ENCODE data around the gene MFF. TPM values are rescaled to one million over a fixed set of nuclear protein-coding genes. Genes with fewer than 3 reads are reported as not detected.
A peak's percentile ranks its signal among the peaks of the same experiment; 100 is the strongest.

The MFF gene
- polyA plus RNA-seq, 3 donors = 39.4 to 100 (median 91.7) TPM

- TF ChIP-seq CTCF (IDR thresholded peaks at IDR 0.05) = no peak
Observed at GRCh38 chr2:227373389-227373788, 48.3 kb downstream of the MFF start.

DNA sequence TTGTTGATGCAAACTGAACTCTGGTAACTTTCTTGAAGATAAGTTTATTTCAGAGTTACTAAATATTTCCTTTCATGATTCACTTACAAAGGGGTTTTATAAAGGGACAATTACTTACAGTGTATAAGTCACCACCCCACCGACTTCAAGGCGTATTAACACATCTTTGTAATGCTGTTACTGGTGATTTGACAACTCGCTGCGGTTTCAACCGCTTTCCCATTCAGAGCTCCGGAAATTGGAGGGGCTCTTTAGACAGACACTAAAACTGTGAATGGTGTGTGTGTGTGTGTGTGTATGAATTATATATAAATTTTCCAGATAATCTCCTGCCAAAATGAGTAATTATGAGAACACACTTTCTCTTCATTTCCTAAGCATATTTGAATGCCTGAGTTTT lies 49.1 kb downstream of the MFF start:
- Histone ChIP-seq H3K27ac (ENCODE audit: low read depth in 1 of 2, low read length in 2 of 2) (no peak overlapping the region), H3K9ac (ENCODE audit: insufficient read depth, low read length, poor library complexity, severe bottlenecking) (no peak overlapping the region), H4K20me1 (ENCODE audit: insufficient read depth, low read length) (no peaks in the 10 kb centered on the region), H3K4me1 (ENCODE audit: control insufficient read depth in 1 of 2, insufficient read depth in 2 of 2, low read length in 2 of 2) (peaks cover 30 to 56% of the 10 kb centered on the region in 2 donors), H3K9me3 (replicated peaks in 1 of 2; ENCODE audit: control insufficient read depth in 1 of 2, insufficient read depth in 1 of 2, low read length in 2 of 2) (no peaks in the 10 kb centered on the region), H2AFZ (ENCODE audit: insufficient read depth, low read depth, low read length, poor library complexity, severe bottlenecking) (no peak overlapping the region), H3K27me3 (ENCODE audit: control insufficient read depth in 2 of 2, insufficient read depth in 2 of 2, low read length in 2 of 2) (no peaks in the 10 kb centered on the region), H3K4me2 (replicated peaks; ENCODE audit: extremely low read depth, low read length, poor library complexity, severe bottlenecking) (no peak overlapping the region), H3K79me2 (ENCODE audit: insufficient read depth, low read length) (no peaks in the 10 kb centered on the region), H3K36me3 (replicated peaks in 1 of 2; ENCODE audit: control insufficient read depth in 1 of 2, insufficient read depth in 2 of 2, low read length in 2 of 2) (no peaks in the 10 kb centered on the region), H3K4me3 (replicated peaks in 1 of 3; ENCODE audit: low read depth in 2 of 3, low read length in 3 of 3) (no peak overlapping the region)
- 80% methylated on average over 1 of the region's 6 CpGs for WGBS (ENCODE audit: insufficient coverage)
- Mint-ChIP-seq H3K27ac (peak overlapping the region in 6 of 7 donors; percentile 13 to 83 (median 64)), H3K4me3 (no peak overlapping the region), H3K36me3 (peaks cover 0 to 4% of the 10 kb centered on the region in 2 donors), H3K4me1 (peaks cover 53% of the 10 kb centered on the region), H3K9me3 (peaks cover 0 to 2% (median 0%) of the 10 kb centered on the region in 7 donors), H3K27me3 (ENCODE audit: low read depth in 3 of 3) (peaks cover 0 to 1% (median 0%) of the 10 kb centered on the region in 3 donors)
- peak; percentile 53 to 70 (median 59) for DNase-seq
- intact Hi-C loops (cut with micrococcal nuclease) = loop anchor here (5.0 kb wide), 3 partner anchors 33 to 443 kb away; partner anchors contain the start of gene MFF (in 1 of the 2)
- TF ChIP-seq CTCF (IDR thresholded peaks at IDR 0.05) = no peak

More at GRCh38 chr2:227373389-227373788, 48.3 kb downstream of the MFF start:
- intact Hi-C loops (cut with micrococcal nuclease) = loop anchor here (5.0 kb wide), 3 partner anchors 34 to 444 kb away; partner anchors contain the start of gene MFF (in 1 of the 2)
- H3K27ac Mint-ChIP-seq = peak overlapping the region in 4 of 7 donors; percentile 45 to 99 (median 64)
- Histone ChIP-seq H3K27me3 (ENCODE audit: control insufficient read depth in 2 of 2, insufficient read depth in 2 of 2, low read length in 2 of 2) (no peaks in the 10 kb centered on the region), H4K20me1 (ENCODE audit: insufficient read depth, low read length) (no peaks in the 10 kb centered on the region), H3K9me3 (replicated peaks in 1 of 2; ENCODE audit: control insufficient read depth in 1 of 2, insufficient read depth in 1 of 2, low read length in 2 of 2) (no peaks in the 10 kb centered on the region), H3K36me3 (replicated peaks in 1 of 2; ENCODE audit: control insufficient read depth in 1 of 2, insufficient read depth in 2 of 2, low read length in 2 of 2) (no peaks in the 10 kb centered on the region), H3K27ac (ENCODE audit: low read depth in 1 of 2, low read length in 2 of 2) (no peak overlapping the region), H3K9ac (ENCODE audit: insufficient read depth, low read length, poor library complexity, severe bottlenecking) (no peak overlapping the region), H2AFZ (ENCODE audit: insufficient read depth, low read depth, low read length, poor library complexity, severe bottlenecking) (no peak overlapping the region), H3K79me2 (ENCODE audit: insufficient read depth, low read length) (no peaks in the 10 kb centered on the region), H3K4me3 (replicated peaks in 1 of 3; ENCODE audit: low read depth in 2 of 3, low read length in 3 of 3) (no peak overlapping the region), H3K4me2 (replicated peaks; ENCODE audit: extremely low read depth, low read length, poor library complexity, severe bottlenecking) (no peak overlapping the region), H3K4me1 (ENCODE audit: control insufficient read depth in 1 of 2, insufficient read depth in 2 of 2, low read length in 2 of 2) (peaks cover 36 to 64% of the 10 kb centered on the region in 2 donors)
- peaks cover 0 to 2% (median 0%) of the 10 kb centered on the region in 7 donors for H3K9me3 Mint-ChIP-seq
- H3K36me3 Mint-ChIP-seq = peaks cover 0 to 4% of the 10 kb centered on the region in 2 donors
- WGBS (ENCODE audit: insufficient coverage) = 80% methylated on average over 1 of the region's 10 CpGs
- DNase-seq = no peak
- H3K27me3 Mint-ChIP-seq (ENCODE audit: low read depth in 3 of 3) = peaks cover 0 to 1% (median 0%) of the 10 kb centered on the region in 3 donors
- peaks cover 60% of the 10 kb centered on the region for H3K4me1 Mint-ChIP-seq
- no peak overlapping the region for H3K4me3 Mint-ChIP-seq

Data from CD14-positive monocyte (primary cell).